ENCODE results near the gene ZNF888. TPM values are rescaled to one million over a fixed set of nuclear protein-coding genes. Genes with fewer than 3 reads are reported as not detected.

ZNF888 gene
- 2.4 and 6.9 TPM in 2 replicates for total RNA-seq (2014; rRNA removed; shearing (Covaris generic))

DNA sequence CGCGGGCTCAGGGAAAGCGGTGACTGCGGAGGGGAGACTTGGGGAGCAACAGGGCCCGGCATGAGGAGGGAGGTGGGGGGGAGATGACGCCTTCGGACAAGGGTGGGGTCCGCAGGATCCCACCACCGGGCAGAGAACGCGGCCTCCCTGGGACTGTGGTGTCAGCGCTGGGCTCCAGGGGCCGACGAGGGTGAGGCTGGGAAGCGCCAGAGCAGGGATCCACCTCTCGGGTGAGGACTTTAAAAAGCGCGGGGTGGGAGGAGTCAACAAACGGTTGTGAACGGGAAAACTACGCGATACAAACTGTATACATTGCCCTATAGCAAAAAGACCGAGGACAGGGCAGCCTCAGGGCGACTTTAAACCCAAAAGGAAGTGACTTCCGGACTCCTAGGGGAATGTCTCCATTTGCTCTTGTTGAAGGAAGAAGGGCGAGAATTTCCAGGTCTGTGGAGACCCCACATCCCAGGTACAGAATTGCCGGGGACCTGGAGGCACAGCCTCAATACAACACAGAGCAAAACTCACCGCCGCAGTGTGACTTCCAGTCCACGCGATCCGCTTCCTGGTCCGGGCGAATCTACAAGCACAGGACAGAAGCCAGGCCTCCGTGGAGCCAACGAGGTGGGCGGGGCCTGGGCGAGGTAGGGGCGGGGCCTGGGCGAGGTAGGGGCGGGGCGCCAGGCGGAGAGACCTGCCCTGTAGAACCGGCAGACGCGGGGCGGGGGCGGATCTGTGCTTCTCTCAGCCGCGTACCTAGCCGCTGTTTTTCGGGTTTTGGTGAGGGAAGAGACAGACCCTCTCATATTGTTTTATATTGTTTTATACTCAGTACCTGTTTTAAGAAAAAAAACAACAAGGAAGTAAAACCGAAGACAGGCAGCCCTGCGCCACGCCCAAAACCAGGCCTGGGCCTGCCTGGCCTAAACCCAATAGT, at the start of gene ZNF888:
ZNF888 (minus strand) TSS at position 588 of the 937 bp plus-strand sequence. CDS start 5,555 bp downstream, outside the sequence.
- H3K9me3 ChIP-seq (replicated peaks): 0 out of 2 replicates have a peak, but pooled peaks cover 5% of the 10 kb centered on the region
- DNase-seq (ENCODE audit: low read depth in 1 of 2, low spot score in 2 of 2): peak; percentile 84 to 85
- H3K4me3 ChIP-seq: peak within 1 kb of the TSS; percentile 51
- peaks cover 4% of the 10 kb centered on the region; the same call in 1 of the 2 replicates for H3K36me3 ChIP-seq
- no peaks in the 10 kb centered on the region for H3K27me3 ChIP-seq (replicated peaks)
- H3K4me1 ChIP-seq (replicated peaks): peaks cover 5% of the 10 kb centered on the region; the same call in 1 of the 2 replicates
- H3K27ac ChIP-seq: peak within 1 kb of the TSS; percentile 75

DNA sequence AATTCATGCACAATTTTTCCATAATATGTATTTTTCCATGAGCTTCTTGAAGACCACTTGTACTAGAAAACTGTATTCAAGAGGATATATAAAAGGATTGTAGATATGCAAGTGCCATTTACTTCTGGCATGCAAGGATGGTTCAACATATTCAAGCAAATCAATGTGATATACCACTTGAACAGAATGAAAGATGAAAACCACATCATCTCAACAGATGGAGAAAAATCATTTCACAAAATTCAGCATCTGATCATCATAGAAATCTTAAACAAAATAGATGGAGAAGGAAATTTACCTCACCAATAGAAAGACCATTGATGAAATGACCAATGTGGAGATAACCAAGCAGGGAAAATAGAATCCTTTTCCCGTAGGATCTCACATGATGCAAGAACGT, 44.5 kb upstream of the ZNF888 start:
- Histone ChIP-seq H3K27me3 (replicated peaks) (no peaks in the 10 kb centered on the region), H3K9me3 (replicated peaks) (no peaks in the 10 kb centered on the region; the same call in 1 of the 2 replicates), H3K4me1 (replicated peaks) (no peaks in the 10 kb centered on the region), H3K36me3 (no peaks in the 10 kb centered on the region), H3K27ac (no peak overlapping the region), H3K4me3 (no peak overlapping the region)
- no peak for DNase-seq (ENCODE audit: low read depth in 1 of 2, low spot score in 2 of 2)

- H3K4me1 ChIP-seq (replicated peaks): 0 out of 2 replicates have a peak, but pooled peaks cover 3% of the 10 kb centered on the region
- H3K27me3 ChIP-seq (replicated peaks): no peaks in the 10 kb centered on the region
- DNase-seq (ENCODE audit: low read depth in 1 of 2, low spot score in 2 of 2): no peak
- no peaks in the 10 kb centered on the region for H3K9me3 ChIP-seq (replicated peaks)
- H3K27ac ChIP-seq: no peak overlapping the region
- H3K4me3 ChIP-seq: peak overlapping the region; percentile 55
- H3K36me3 ChIP-seq: peaks cover 13% of the 10 kb centered on the region
Measured at GRCh38 chr19:52963247-52963618, 40.0 kb upstream of the ZNF888 start.

- H3K27me3 ChIP-seq (replicated peaks): no peaks in the 10 kb centered on the region
- DNase-seq (ENCODE audit: low read depth in 1 of 2, low spot score in 2 of 2): peak; percentile 90 to 97
- peak within 1 kb of the TSS; percentile 55 for H3K4me3 ChIP-seq
- H3K36me3 ChIP-seq: peaks cover 16% of the 10 kb centered on the region
- H3K9me3 ChIP-seq (replicated peaks): no peaks in the 10 kb centered on the region
- H3K27ac ChIP-seq: no peak within 1 kb of the TSS; the same call in 1 of the 2 replicates
- 0 out of 2 replicates have a peak, but pooled peaks cover 3% of the 10 kb centered on the region for H3K4me1 ChIP-seq (replicated peaks)
Measured at GRCh38 chr19:52962394-52963246, 39.4 kb upstream of the ZNF888 start, which contains the start of gene ZNF816. Gene ZNF816 (minus strand): TSS chr19:52962881. CDS start chr19:52956089, 6,792 bp downstream.

DNA sequence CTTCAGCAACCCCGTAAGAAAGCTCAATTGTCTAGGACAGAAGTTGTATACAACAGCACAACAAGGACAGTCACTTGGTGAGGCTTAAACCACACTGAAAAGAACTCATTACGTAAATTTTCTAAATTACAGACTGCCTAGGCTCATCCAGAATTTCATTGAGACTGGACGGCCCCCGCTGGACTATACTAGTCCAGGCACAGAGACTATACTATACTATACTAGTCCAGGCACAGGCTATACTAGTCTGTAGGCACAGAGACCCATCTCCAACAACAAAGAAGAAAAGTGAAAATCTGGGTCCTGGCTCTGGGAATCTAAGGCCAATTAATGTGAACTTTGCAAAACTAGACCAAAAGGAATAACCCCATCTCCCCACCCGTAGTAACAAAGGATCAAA, 38.8 kb upstream of the ZNF888 start:
- Histone ChIP-seq H3K27ac (no peak overlapping the region; the same call in 1 of the 2 replicates), H3K9me3 (replicated peaks) (no peaks in the 10 kb centered on the region; the same call in 1 of the 2 replicates), H3K4me3 (peak overlapping the region; percentile 55), H3K36me3 (peaks cover 22% of the 10 kb centered on the region), H3K27me3 (replicated peaks) (no peaks in the 10 kb centered on the region), H3K4me1 (replicated peaks) (0 out of 2 replicates have a peak, but pooled peaks cover 3% of the 10 kb centered on the region)
- no peak for DNase-seq (ENCODE audit: low read depth in 1 of 2, low spot score in 2 of 2)

GRCh38 chr19:52959613-52960295, 36.5 kb upstream of the ZNF888 start:
- DNase-seq (ENCODE audit: low read depth in 1 of 2, low spot score in 2 of 2): no peak
- Histone ChIP-seq H3K4me3 (no peak overlapping the region), H3K9me3 (replicated peaks) (no peaks in the 10 kb centered on the region; the same call in 1 of the 2 replicates), H3K4me1 (replicated peaks) (0 out of 2 replicates have a peak, but pooled peaks cover 3% of the 10 kb centered on the region), H3K36me3 (peaks cover 44% of the 10 kb centered on the region), H3K27me3 (replicated peaks) (no peaks in the 10 kb centered on the region), H3K27ac (no peak overlapping the region)

DNA sequence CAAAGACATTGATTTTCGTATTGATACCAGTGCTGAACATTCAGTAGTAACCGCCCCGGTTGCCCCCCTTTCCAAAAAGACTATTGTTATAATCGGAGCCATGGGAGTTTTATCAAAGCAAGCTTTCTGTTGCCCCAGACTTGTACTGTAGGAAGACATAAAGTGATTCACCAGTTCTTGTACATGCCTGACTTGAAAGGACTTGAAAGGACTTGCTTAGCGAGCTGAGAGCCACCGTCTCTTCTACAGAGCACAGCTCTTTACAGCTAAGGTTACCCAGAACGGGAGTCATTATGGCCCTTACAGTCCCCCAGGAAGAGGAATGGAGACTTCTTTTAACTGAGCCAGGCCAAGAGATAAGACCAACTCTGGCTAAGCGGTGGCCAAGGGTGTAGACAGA, 34.4 kb upstream of the ZNF888 start:
- Histone ChIP-seq H3K36me3 (peaks cover 58% of the 10 kb centered on the region), H3K4me3 (no peak overlapping the region), H3K9me3 (replicated peaks) (no peaks in the 10 kb centered on the region; the same call in 1 of the 2 replicates), H3K4me1 (replicated peaks) (0 out of 2 replicates have a peak, but pooled peaks cover 3% of the 10 kb centered on the region), H3K27ac (no peak overlapping the region), H3K27me3 (replicated peaks) (no peaks in the 10 kb centered on the region)
- DNase-seq (ENCODE audit: low read depth in 1 of 2, low spot score in 2 of 2): no peak

DNA sequence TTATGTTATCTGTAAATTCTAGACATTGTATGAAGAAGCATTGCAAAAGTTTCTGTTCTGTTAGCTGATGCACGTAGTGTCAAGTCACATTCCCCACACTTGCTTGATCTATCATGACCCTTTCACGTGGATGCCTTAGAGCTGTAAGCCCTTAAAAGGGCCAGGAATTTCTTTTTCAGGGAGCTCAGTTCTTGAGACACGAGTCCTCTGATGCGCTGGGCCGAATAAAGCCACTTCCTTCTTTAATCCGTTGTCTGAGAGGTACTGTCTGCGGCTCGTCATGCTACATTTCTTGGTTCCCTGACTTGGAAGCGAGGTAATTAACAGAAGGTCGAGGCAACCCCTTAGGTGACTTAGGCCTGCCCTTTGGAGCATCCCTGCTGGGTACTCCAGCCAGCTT, 33.7 kb upstream of the ZNF888 start:
- Histone ChIP-seq H3K27me3 (replicated peaks) (no peaks in the 10 kb centered on the region), H3K4me3 (no peak overlapping the region), H3K4me1 (replicated peaks) (0 out of 2 replicates have a peak, but pooled peaks cover 3% of the 10 kb centered on the region)

GRCh38 chr19:52949422-52949821, 26.2 kb upstream of the ZNF888 start:
- no peaks in the 10 kb centered on the region for H3K27me3 ChIP-seq (replicated peaks)
- no peak overlapping the region for H3K27ac ChIP-seq
- no peak for DNase-seq (ENCODE audit: low read depth in 1 of 2, low spot score in 2 of 2)
- peaks cover 8% of the 10 kb centered on the region for H3K9me3 ChIP-seq (replicated peaks)
- H3K4me1 ChIP-seq (replicated peaks): no peaks in the 10 kb centered on the region
- H3K36me3 ChIP-seq: peaks cover 45% of the 10 kb centered on the region
- H3K4me3 ChIP-seq: no peak overlapping the region

More for the DNA sequence above, 33.7 kb upstream of the ZNF888 start:
- DNase-seq (ENCODE audit: low read depth in 1 of 2, low spot score in 2 of 2): no peak
- H3K9me3 ChIP-seq (replicated peaks): peaks cover 2% of the 10 kb centered on the region
- no peak overlapping the region for H3K27ac ChIP-seq
- H3K36me3 ChIP-seq: peaks cover 65% of the 10 kb centered on the region

GRCh38 chr19:52948025-52948770, 25.0 kb upstream of the ZNF888 start:
- DNase-seq (ENCODE audit: low read depth in 1 of 2, low spot score in 2 of 2): no peak
- H3K27ac ChIP-seq: no peak overlapping the region
- H3K27me3 ChIP-seq (replicated peaks): no peaks in the 10 kb centered on the region
- peaks cover 8% of the 10 kb centered on the region for H3K9me3 ChIP-seq (replicated peaks)
- H3K4me3 ChIP-seq: no peak overlapping the region
- H3K4me1 ChIP-seq (replicated peaks): no peaks in the 10 kb centered on the region
- H3K36me3 ChIP-seq: peaks cover 39% of the 10 kb centered on the region

DNA sequence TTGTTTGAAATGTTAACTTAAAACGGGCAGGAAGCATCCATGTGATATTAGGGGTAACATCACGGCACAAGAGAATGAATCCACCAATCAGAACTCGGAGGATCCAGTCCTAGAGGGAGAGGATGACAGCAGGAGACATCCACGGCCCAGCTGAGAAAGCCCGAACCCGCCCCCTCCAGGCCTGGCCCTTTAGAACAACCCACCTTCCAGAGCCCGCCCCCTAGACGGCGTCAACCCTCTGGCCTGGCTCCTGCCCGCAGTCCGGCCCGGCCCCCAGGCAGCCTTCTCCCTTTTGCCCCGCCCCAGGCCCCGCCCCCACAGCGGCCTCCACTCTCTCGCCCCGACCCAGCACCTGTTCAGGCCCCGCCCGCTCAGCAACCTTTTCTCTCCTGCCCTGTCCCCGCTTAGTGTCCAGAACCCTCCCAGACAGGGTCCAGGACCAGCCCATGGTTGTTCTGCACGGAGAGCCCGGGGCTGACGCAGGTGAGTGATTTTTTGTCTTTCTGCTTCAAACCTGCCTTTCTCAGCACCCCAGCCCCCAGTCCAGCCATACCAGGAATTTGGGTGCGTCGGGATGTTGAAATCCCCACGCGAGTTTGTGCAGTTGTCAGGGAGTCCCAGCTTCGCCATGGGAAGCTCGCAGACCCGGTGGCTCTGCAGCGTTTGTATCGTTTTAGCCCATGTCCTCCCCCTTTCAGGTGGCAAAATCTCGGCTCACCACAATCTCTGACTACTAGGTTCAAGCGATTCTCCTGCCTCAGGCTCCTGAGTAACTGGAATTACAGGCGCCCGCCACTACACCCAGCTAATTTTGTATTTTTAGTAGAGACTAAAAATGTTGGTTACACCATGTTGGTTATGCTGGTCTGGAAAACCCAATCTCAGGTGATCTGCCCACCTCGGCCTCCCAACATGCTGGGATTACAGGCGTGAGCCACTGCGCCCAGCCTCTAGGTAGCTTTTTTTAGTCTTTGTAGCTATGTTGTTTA, 23.4 kb upstream of the ZNF888 start:
- Histone ChIP-seq H3K36me3 (peaks cover 25% of the 10 kb centered on the region), H3K9me3 (replicated peaks) (peaks cover 2% of the 10 kb centered on the region; the same call in 1 of the 2 replicates), H3K27ac (no peak overlapping the region), H3K4me1 (replicated peaks) (no peaks in the 10 kb centered on the region), H3K27me3 (replicated peaks) (no peaks in the 10 kb centered on the region), H3K4me3 (no peak overlapping the region)
- DNase-seq (ENCODE audit: low read depth in 1 of 2, low spot score in 2 of 2): no peak

Data from SJSA1 (cell line).